Measurements from ENCODE around the gene ZCCHC14. TPM values are rescaled to one million over a fixed set of nuclear protein-coding genes. Genes with fewer than 3 reads are reported as not detected.

The ZCCHC14 gene
- total and polyA plus RNA-seq, 2 of the 13 experiments (the other 11 are each of a cell fraction or from before 2014, with no cell fraction given) = 12.4 to 12.5 TPM

GRCh38 chr16:87471278-87472141 is 21.3 kb downstream of the ZCCHC14 start (continued):
- TF ChIP-seq ZNF570 (CRISPR knock-in tag; IDR thresholded peaks at IDR 0.05; ENCODE audit: borderline replicate concordance) = no peak
- no peak for TF ChIP-seq DZIP1 (CRISPR knock-in tag; IDR thresholded peaks at IDR 0.05)
- TF ChIP-seq TBP (CRISPR knock-in tag; IDR thresholded peaks at IDR 0.05) = no peak
- TF ChIP-seq CENPT (CRISPR knock-in tag; IDR thresholded peaks at IDR 0.05; ENCODE audit: low read depth) = no peak
- TF ChIP-seq NR2F6 (IDR thresholded peaks at IDR 0.05) = peak; percentile 70
- TF ChIP-seq NR2F6 (CRISPR knock-in tag; IDR thresholded peaks at IDR 0.05) = peak; percentile 79
- TF ChIP-seq ZNF577 (CRISPR knock-in tag; IDR thresholded peaks at IDR 0.05; ENCODE audit: borderline replicate concordance, low read depth) = no peak
- no peak for TF ChIP-seq FOXK2 (IDR thresholded peaks at IDR 0.05)
- TF ChIP-seq MXD4 (CRISPR knock-in tag; IDR thresholded peaks at IDR 0.05) = peak; percentile 29; the same call in 1 of the 2 replicates
- peak; percentile 69 for TF ChIP-seq ARID5B (CRISPR knock-in tag; IDR thresholded peaks at IDR 0.05)
- no peak for TF ChIP-seq PAF1 (CRISPR knock-in tag; IDR thresholded peaks at IDR 0.05)
- TF ChIP-seq BCL6 (CRISPR knock-in tag; IDR thresholded peaks at IDR 0.05) = peak; percentile 20; the same call in 1 of the 2 replicates
- peak; percentile 95; the same call in 1 of the 2 replicates for TF ChIP-seq ZNF296 (CRISPR knock-in tag; conservative IDR thresholded peaks at IDR 0.05)
- no peak for TF ChIP-seq BCL3 (CRISPR knock-in tag; IDR thresholded peaks at IDR 0.05)
- TF ChIP-seq ZBTB38 (CRISPR knock-in tag; IDR thresholded peaks at IDR 0.05) = 0 out of 2 replicates have a peak, but pooled peaks have one; percentile 27
- no peak for TF ChIP-seq ZNF83 (CRISPR knock-in tag; IDR thresholded peaks at IDR 0.05; ENCODE audit: borderline replicate concordance)
- no peak for TF ChIP-seq KDM5A (IDR thresholded peaks at IDR 0.05; ENCODE audit: borderline replicate concordance, low read length)
- no peak for TF ChIP-seq MAFG (CRISPR knock-in tag; IDR thresholded peaks at IDR 0.05)
- TF ChIP-seq ZNF274 (CRISPR knock-in tag; IDR thresholded peaks at IDR 0.05) = no peak
- TF ChIP-seq POGK (CRISPR knock-in tag; conservative IDR thresholded peaks at IDR 0.05) = no peak
- no peak for TF ChIP-seq EED (CRISPR knock-in tag; IDR thresholded peaks at IDR 0.05)

Data from HepG2 (cell line).